GM18526 (cell line): ENCODE results near the gene HSCB.

Experiments used
- POLR2A ChIP-seq: IDR thresholded peaks from 3 replicates; pipeline ENCODE4 v1.6.1; 2011; ENCODE audit not compliant: insufficient read length; ENCODE audit errors: extremely low read depth

HSCB gene

DNA sequence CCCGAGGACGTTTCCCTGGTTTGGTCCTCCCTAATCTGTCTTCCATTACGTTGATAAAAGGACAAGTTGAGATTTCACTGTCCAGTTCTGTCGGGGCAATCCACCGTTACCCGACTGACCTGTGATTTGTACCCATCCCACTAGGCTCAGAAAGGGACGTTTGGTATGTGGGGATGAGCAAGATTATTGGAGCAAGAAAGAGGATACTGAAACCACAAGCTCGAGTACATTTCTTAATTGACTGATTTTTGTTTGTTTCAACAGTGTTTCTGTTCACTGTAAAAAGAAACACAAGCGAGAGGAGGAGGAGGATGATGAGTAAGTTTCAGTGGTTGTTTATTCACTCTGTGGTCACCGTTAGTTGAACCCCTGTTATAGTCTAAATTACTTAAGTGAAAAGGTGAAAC lies 31.6 kb downstream of the HSCB start:
- TF ChIP-seq POLR2A, result no peak

DNA sequence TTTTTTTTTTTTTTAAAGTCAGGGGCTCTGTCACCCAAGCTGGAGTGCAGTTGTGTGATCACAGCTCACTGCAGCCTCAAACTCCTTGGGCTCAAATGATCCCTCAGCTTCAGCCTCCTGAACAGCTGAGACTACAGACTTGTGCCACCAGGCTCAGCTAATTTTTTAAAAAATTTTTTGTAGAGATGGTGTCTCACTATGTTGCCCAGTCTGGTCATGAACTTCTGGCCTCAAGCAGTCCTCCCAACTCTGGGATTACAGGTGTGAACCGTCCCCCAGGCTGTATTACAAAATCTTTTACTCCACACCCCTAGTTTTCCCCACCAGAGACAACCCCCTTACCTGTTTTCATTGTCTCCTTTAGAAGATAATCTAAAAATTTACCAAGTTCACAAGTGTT lies 32.5 kb downstream of the HSCB start:
- no peak for TF ChIP-seq POLR2A

DNA sequence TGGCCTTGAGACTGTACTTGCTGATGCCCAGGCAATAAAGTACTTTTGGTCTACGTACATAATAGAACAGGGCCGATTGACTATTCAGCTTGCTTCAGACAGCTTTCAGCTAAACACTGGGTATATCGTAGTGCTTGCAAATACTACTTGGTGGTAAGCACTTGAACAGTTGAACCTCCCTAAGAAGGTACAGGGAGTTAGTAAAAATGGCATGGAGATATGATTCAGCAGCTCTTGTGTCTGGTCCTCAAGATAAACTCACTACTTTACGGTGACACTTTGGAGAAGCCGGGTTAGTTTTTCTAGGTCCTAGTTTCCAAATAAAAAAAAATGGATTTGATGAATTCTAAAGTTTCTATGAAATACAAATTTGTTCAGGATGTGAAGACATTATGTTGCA lies 38.0 kb downstream of the HSCB start:
- TF ChIP-seq POLR2A, result no peak

DNA sequence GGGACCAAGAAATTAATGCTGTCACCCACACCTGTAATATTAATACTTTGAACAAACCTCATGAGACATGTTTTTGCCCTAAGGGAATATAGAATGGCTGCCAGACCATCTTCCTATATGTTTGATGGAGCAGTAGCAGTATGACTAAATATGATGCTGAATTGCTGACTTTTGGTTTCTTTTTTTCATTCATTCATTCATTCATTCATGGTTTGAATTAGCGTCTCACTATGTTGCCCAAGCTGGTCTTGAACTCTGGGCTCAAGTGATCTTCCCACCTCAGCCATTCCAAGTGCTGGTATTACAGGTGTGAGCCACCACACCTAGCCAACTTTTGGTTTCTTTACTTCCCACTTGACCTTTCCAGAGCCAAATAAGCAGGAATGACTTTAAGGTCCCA lies 38.5 kb downstream of the HSCB start:
- no peak for TF ChIP-seq POLR2A

DNA sequence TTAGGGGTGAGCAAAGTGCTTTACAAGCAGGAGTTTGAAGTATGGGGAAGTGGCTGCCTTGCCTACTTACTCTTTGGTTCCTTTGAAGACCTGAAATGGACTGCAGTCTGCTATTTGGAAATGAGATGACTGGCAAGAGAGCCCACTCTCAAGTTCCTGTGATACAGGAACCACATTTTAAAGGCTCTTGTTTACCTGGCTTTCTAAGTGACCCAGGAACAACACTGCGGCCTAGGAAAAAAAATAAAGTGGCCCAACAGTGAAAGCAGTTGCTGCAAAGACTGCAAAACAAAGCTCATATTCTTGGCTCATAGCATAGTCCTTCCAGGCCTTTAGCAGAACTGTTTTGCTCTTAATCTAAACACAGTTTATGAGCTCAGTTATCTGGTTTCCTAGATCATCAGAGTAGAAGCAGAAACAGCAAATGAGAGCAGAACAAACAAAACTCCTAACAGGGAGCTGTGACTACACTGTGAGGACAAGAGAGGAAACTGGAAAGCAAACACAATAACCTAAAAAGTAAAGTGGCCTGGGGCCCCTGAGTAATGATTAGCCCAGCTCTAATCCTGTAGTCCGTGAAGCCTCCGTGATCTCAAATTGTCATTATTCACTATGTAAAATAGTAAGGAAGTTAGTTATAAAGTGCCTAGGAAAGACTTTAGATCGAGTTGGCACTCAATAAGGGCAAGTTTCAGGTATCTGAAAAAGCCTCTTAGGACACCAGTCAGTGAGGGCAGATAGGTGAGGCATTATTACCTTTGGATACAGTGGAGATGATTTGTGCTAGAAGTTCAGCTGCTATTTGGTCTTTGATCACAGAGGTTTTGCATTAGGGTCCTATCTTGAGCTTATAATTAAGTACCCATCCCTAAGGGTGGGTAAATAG lies 42.2 kb downstream of the HSCB start:
- no peak for TF ChIP-seq POLR2A

DNA sequence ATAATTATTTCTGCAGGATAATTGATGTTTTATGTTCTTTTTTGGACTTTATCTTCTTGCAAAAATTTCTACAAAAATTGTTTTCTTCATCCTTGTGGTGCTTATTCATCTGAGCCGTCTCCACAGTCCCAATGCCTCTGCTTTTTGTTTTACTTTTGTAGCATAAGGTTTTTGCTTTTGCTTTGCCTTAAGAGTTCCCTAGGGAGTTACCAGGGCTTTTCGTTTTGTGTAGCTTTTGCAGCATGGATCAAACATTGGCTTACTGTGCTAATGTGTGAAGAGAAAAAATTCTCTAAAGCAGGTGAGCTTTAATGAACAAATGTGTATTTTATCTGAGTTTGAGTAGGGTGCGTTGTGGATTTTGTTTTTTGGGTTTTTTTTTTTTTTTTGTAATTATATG lies 46.8 kb downstream of the HSCB start:
- TF ChIP-seq POLR2A, result no peak

DNA sequence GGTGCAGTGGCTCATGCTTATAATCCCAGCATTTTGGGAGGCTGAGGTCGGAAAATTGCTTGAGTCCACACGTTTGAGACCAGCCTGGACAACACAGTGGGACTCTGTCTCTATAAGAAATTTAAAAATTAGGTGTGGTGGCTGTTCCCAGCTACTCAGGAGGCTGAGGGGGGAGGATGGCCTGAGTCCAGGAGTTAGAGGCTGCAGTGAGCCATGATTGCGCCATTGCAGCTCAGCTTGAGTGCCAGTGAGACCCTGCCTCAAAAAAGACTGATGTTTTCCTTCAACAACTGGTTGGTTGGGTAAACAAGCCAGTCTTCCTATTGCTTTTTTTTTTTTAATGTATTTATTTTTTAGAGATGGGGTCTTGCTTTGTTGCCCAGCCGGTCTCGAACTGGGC lies 49.3 kb downstream of the HSCB start:
- TF ChIP-seq POLR2A, result no peak

DNA sequence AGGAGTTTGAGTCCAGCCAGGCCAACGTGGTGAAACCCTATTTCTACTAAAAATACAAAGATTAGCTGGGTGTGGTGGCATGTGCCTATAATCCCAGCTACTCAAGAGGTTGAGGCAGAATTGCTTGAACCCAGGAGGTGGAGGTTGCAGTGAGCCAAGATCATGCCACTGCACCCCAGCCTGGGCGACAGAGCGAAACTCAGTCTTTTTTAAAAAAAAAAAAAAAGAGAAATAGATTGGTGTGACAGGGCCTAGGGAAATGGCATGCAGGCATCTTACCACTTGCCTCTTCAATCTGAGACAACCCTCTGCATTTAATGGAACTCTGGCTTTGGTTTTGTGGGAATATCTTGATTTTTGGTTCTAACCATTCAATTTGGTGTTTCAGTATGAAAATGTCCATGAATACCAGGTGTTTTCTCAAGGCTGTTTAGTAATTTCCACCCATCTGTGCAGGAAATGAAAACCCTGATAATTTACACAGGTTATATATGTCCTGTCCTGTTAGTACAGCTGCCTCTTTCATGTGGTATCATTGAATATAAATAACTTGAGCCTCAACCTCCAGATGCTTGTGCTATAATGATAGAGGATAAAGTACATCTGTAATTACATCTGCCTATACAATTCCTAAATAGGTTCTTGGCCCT lies 50.1 kb downstream of the HSCB start:
- TF ChIP-seq POLR2A, result no peak

DNA sequence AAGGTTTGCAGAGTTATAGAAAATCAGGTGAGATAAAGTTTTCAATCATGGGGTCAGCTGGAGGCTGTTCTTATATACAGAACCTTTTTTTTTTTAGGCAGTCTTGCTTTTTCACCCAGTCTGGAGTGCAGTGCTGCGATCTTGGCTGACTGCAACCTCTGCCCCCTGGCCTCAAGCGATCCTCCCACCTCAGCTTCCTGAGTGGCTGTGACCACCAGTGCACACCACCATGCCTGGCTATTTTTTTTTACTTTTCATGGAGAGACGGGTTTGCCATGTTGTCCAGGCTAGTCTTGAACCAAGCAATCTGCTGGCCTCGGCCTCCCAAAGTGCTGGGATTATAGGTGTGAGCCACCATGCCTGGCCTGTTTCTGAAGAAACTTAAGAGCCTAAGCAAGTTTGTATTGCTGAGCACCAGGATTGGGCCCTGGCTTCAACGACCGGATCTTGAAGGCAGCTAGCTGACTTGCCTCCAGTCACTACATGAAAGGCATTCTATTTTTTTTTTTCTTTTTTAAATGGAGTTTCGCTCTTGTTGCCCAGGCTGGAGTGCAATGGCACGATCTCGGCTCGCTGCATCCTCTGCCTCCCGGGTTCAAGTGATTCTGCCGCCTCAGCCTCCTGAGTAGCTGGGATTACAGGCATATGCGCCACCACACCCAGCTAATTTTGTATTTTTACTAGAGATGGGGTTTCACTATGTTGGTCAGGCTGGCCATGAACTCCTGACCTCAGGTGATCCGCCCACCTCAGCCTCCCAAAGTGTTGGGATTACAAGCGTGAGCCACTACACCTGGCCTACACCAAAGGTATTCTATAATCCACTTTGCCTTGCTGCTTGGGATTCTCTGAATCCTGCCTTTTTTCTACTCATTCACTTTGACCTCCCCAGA lies 50.9 kb downstream of the HSCB start:
- TF ChIP-seq POLR2A, result no peak

DNA sequence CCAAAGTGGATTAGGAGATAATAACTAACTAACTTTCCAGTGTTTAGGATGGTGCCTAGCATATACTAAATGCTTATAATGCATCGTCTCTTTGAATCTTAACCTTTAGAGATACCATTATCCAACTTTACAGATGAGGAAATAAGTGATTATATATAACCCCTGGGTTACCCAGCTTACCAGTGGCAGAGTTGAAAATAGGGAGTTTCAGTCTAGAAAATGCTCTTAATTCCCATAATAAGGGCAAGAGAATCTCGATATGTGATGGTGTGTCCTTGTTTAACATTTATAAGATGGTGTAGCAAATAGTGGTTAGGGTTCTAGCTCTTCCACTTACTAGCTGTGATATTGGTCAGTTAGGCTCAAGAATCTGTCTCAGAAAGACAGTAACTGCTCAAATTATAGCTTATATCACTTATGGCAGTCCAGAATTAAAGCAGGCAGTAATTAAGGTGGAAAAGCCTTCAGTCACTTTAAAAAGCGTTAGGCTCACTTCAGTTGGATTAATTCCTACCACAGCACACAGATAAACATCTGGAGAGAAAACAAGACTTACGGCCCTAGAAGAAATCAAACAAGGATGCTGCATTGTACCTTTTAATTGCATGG lies 52.2 kb downstream of the HSCB start:
- no peak for TF ChIP-seq POLR2A

DNA sequence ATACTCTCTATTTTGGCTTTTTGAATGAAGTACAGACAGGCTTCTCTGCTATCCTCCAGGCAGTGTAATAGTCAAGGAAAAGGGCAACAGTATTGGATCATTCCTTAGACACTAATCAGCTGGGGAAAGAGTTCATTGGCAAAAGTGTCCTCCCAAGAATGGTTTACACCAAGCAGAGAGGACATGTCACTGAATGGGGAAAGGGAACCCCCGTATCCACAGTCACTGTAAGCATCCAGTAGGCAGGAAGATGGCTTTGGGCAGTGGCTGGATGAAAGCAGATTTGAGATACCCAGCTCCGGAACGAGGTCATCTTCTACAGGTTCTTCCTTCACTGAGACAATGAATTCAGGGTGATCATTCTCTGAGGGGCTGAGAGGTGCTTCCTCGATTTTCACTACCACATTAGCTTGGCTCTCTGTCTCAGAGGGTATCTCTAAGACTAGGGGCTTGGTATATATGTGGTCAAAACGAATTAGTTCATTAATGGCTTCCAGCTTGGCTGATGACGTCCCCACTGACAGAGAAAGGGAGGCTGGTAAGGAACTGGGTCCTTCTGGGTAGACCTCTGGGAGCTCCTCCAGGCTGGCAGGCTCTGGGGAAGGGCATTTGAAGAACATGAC lies 53.3 kb downstream of the HSCB start:
- TF ChIP-seq POLR2A, result no peak

DNA sequence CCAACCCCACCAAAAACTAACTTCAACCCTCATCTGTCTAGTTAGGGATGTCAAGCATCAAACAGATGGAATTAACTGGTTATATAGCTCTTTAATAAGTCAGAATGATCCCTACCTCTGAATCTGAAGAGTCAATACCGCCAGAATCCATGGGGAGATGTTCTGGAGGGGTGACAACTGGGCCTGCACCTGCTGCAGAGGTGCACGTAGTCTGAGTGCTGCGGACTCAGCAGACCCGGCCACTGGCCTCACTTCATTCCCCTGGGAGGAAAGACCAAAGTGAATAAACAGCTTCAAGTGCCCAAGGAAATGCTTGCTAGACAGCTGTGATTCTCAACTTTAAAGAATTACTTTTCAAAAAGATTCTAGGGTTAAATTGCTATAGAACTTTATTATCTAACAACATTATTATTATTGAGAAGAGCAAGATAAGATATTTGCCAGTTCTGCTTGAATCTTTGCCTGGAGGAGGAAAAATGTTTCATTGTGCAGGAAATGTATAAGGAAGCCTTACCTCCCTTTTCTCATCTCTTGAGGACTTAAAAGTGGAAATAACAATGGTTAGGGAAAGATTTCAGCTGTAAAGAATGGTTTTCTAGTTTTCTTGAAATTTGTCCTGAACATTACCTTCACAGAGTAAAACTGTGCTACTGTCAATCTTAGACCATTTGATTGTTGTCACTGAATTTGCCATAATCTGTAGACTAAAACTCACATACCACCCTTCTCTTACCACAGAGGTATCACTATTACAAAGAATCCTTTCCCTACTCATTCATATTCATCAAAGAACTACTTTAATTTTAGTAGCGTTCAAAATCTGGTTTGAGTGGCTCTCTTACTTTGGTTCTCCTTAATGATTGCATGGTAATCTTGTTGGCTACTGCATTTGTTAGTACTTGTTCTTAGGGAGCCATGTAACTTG lies 54.4 kb downstream of the HSCB start:
- TF ChIP-seq POLR2A, result no peak

DNA sequence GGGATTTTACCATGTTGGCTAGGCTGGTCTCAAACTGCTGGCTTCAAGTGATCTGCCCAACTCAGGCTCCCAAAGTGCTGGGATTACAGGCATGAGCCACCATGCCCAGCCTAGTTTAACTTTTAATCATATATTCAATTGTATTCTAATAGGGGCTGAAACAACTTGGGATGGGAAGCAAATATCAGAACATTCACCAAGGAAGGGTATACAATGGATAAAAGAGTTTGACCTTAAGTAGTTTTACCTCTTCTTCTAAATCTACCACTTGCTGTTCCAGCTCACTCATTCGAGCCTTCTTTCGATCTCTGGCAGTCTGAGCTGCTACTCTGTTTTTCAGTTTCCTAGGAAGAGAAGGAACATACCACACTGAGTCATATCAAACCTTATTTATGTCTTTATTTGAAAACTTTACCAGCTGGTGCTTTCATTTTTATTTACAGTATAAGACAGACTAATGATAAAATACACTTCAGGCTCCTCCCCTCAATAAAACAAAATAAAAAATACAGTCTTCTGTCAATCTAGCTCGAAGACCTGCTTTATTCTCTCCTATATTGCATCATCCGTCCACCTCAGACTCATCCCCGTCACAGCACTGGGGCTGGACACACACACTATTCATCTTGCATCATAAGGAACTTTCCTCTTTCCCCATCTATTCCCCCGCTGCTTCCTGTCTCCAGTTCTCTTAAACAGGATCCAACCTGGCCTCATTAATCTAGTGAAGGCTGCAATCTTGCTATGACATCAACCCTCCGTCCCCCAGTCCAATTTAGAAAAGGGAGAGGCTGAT lies 57.2 kb downstream of the HSCB start:
- peak; percentile 22 for TF ChIP-seq POLR2A
